Measurements from ENCODE around the gene TMEM258. TPM values are rescaled to one million over a fixed set of nuclear protein-coding genes. Genes with fewer than 3 reads are reported as not detected.

TMEM258 gene
- total and polyA plus RNA-seq, 9 of the 15 experiments (the other 6 are each of a cell fraction or from before 2014, with no cell fraction given) = 97.2 to 856 (median 231) TPM

GRCh38 chr11:61747192-61747966 is 45.0 kb downstream of the TMEM258 start (continued):
- no peak for TF ChIP-seq HSF4 (CRISPR knock-in tag; IDR thresholded peaks at IDR 0.05; ENCODE audit: borderline replicate concordance)
- TF ChIP-seq ZKSCAN8 (CRISPR knock-in tag; IDR thresholded peaks at IDR 0.05) = no peak
- no peak for TF ChIP-seq ZNF140 (CRISPR knock-in tag; IDR thresholded peaks at IDR 0.05)
- no peak for TF ChIP-seq KLF6 (CRISPR knock-in tag; IDR thresholded peaks at IDR 0.05; ENCODE audit: borderline replicate concordance)
- TF ChIP-seq CHCHD3 (CRISPR knock-in tag; IDR thresholded peaks at IDR 0.05) = no peak
- TF ChIP-seq, protein P1, sequence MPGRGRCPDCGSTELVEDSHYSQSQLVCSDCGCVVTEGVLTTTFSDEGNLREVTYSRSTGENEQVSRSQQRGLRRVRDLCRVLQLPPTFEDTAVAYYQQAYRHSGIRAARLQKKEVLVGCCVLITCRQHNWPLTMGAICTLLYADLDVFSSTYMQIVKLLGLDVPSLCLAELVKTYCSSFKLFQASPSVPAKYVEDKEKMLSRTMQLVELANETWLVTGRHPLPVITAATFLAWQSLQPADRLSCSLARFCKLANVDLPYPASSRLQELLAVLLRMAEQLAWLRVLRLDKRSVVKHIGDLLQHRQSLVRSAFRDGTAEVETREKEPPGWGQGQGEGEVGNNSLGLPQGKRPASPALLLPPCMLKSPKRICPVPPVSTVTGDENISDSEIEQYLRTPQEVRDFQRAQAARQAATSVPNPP (IDR thresholded peaks at IDR 0.05; ENCODE audit: borderline replicate concordance, insufficient read depth, insufficient read length) = no peak
- TF ChIP-seq, protein P2, sequence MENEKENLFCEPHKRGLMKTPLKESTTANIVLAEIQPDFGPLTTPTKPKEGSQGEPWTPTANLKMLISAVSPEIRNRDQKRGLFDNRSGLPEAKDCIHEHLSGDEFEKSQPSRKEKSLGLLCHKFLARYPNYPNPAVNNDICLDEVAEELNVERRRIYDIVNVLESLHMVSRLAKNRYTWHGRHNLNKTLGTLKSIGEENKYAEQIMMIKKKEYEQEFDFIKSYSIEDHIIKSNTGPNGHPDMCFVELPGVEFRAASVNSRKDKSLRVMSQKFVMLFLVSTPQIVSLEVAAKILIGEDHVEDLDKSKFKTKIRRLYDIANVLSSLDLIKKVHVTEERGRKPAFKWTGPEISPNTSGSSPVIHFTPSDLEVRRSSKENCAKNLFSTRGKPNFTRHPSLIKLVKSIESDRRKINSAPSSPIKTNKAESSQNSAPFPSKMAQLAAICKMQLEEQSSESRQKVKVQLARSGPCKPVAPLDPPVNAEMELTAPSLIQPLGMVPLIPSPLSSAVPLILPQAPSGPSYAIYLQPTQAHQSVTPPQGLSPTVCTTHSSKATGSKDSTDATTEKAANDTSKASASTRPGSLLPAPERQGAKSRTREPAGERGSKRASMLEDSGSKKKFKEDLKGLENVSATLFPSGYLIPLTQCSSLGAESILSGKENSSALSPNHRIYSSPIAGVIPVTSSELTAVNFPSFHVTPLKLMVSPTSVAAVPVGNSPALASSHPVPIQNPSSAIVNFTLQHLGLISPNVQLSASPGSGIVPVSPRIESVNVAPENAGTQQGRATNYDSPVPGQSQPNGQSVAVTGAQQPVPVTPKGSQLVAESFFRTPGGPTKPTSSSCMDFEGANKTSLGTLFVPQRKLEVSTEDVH (IDR thresholded peaks at IDR 0.05; ENCODE audit: low read depth, partially characterized antibody) = no peak
- TF ChIP-seq RBM14 (IDR thresholded peaks at IDR 0.05; ENCODE audit: borderline replicate concordance, insufficient read depth, low read depth, low read length) = no peak
- TF ChIP-seq NFIC (IDR thresholded peaks at IDR 0.05) = peak; percentile 59; the same call in 1 of the 2 replicates
- no peak for TF ChIP-seq KAT2B (IDR thresholded peaks at IDR 0.05; ENCODE audit: low read depth, low read length)
- TF ChIP-seq SRSF3 (IDR thresholded peaks at IDR 0.05; ENCODE audit: insufficient read depth, low read length) = no peak
- TF ChIP-seq EWSR1 (IDR thresholded peaks at IDR 0.05; ENCODE audit: borderline replicate concordance, low read depth, partially characterized antibody) = no peak
- no peak for TF ChIP-seq CCAR2 (IDR thresholded peaks at IDR 0.05; ENCODE audit: low read depth, low read length)
- TF ChIP-seq, protein P3, sequence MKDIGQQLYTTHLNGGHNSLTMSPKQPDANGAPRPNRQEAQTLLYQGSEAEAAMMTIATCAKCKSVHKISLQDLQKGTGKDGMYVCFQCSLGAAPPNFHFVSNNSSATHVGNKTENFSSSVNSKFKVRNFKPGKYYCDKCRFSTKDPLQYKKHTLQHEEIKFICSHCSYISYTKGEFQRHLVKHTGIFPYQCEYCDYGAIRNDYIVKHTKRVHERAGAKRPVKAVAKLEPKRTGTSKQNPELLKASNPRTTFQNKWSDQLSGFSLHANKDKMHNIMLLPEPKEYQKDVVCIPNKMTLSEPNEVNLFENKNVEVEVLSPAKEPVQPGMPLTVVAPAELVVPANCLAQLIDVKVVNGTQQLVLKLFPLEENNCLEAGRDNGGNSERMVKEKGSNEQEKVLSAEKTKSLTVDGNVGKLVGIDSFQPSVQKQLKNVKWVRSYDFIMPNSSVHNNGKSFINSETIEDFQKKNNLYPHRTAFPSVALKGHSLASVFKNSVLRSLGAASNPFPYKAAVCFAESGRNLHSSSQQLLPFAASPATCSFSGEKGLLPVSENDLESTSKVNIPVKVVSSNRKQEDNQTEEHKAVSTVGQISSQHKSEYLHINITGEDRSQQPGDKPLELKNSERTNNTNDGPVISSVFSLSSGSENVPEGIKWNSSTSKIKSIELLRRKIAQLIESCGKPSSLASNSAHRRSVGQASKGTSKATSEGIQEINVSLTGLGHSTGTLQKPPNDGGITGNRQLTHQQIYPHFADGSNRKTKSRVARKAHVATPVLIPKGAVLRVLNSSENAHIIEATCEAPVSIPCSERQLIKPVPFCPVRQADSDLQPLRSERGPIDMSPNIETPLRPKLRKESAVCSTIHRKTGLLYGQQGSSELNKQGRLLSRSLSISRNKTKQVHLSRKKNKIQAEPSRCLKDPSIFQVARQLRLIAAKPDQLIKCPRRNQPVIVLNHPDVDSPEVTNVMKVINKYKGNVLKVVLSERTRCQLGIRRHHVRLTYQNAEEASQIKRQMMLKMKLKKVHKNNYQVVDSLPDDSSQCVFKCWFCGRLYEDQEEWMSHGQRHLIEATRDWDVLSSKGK (CRISPR knock-in tag; IDR thresholded peaks at IDR 0.05) = no peak
- no peak for TF ChIP-seq PRPF4 (IDR thresholded peaks at IDR 0.05; ENCODE audit: insufficient read depth, low read depth, low read length, poor library complexity, severe bottlenecking)
- TF ChIP-seq ZNF277 (CRISPR knock-in tag; IDR thresholded peaks at IDR 0.05; ENCODE audit: borderline replicate concordance) = no peak
- TF ChIP-seq PML (IDR thresholded peaks at IDR 0.05; ENCODE audit: low read length) = no peak
- TF ChIP-seq DDX20 (tag; IDR thresholded peaks at IDR 0.05; ENCODE audit: low read depth) = no peak

All from K562 (cell line).